Nephron (organoid): ENCODE data around the gene AP1S1.
A peak's percentile ranks its signal among the peaks of the same experiment; 100 is the strongest.

Experiments
- H3K27ac Mint-ChIP-seq, 3 experiments: 2 replicates each; pipeline ENCODE4 v1.8.0; 2020; ENCODE audit warnings: mixed read lengths in 3 of 3, mild to moderate bottlenecking in 2 of 3, moderate library complexity in 1 of 3
- H3K27me3 Mint-ChIP-seq: 2 replicates; pipeline ENCODE4 v1.8.0; 2021; ENCODE audit warnings: low read depth, mild to moderate bottlenecking, moderate library complexity, mixed read lengths
- H3K36me3 Mint-ChIP-seq: 2 replicates; pipeline ENCODE4 v1.8.0; 2020; ENCODE audit warnings: low read depth, mixed read lengths
- H3K4me1 Mint-ChIP-seq: 2 replicates; pipeline ENCODE4 v1.8.0; 2020; ENCODE audit warnings: mixed read lengths
- H3K4me3 Mint-ChIP-seq, 3 experiments: 2 replicates each; pipeline ENCODE4 v1.8.0; 2020; ENCODE audit warnings: mild to moderate bottlenecking in 3 of 3, mixed read lengths in 3 of 3, moderate library complexity in 2 of 3
- H3K9me3 Mint-ChIP-seq: 2 replicates; pipeline ENCODE4 v1.8.0; 2020; ENCODE audit warnings: mixed read lengths
- TF ChIP-seq, protein P1 (sequence below), 3 experiments: fragments of 200-600 bp; sonication (generic); IDR thresholded peaks; one replicate each; pipeline ENCODE4 v1.5.0; 2021; ENCODE audit warnings: antibody characterized with exemption in 3 of 3; ENCODE audit not compliant: unreplicated experiment in 3 of 3

The AP1S1 gene

DNA sequence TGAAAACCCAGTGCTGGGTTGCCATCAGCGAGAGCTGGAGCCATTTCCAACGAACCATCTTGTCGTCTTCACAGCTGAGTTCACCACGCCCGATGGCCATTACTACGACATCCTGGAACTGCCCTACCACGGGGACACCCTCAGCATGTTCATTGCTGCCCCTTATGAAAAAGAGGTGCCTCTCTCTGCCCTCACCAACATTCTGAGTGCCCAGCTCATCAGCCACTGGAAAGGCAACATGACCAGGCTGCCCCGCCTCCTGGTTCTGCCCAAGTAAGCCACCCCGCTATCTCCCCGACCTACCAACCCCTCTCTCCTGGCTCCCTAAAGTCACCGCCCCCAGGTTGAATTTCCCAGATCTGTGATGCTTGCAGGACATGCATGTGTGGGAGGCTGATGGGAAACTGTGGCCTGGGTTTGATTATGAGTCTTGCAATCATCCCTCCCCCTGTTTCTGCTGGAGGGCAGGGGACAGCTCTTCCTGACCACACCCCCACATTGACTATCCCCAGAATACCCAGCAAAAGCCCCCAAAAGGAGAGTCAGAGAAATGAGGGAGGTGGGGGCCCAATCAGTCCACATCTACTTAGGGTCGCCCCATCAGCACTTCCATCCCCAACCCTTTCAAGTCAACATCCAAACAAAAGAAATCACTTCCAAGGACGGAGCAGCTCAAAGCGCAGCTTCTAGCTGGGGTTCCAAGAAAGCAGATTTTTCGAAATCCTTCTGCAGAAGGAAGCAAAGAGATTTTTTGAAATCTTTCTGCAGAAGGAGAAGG is 20.5 kb upstream of the AP1S1 start:
- TF ChIP-seq, protein P1, sequence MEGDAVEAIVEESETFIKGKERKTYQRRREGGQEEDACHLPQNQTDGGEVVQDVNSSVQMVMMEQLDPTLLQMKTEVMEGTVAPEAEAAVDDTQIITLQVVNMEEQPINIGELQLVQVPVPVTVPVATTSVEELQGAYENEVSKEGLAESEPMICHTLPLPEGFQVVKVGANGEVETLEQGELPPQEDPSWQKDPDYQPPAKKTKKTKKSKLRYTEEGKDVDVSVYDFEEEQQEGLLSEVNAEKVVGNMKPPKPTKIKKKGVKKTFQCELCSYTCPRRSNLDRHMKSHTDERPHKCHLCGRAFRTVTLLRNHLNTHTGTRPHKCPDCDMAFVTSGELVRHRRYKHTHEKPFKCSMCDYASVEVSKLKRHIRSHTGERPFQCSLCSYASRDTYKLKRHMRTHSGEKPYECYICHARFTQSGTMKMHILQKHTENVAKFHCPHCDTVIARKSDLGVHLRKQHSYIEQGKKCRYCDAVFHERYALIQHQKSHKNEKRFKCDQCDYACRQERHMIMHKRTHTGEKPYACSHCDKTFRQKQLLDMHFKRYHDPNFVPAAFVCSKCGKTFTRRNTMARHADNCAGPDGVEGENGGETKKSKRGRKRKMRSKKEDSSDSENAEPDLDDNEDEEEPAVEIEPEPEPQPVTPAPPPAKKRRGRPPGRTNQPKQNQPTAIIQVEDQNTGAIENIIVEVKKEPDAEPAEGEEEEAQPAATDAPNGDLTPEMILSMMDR (IDR thresholded peaks at IDR 0.05; ENCODE audit: unreplicated experiment in 3 of 3) = no peak
- Mint-ChIP-seq H3K4me1 (peaks cover 16% of the 10 kb centered on the region), H3K36me3 (no peaks in the 10 kb centered on the region), H3K4me3 (no peak overlapping the region), H3K9me3 (no peaks in the 10 kb centered on the region), H3K27ac (peak overlapping the region in 2 of 3 experiments; percentile 10 to 57), H3K27me3 (peaks cover 38% of the 10 kb centered on the region)

DNA sequence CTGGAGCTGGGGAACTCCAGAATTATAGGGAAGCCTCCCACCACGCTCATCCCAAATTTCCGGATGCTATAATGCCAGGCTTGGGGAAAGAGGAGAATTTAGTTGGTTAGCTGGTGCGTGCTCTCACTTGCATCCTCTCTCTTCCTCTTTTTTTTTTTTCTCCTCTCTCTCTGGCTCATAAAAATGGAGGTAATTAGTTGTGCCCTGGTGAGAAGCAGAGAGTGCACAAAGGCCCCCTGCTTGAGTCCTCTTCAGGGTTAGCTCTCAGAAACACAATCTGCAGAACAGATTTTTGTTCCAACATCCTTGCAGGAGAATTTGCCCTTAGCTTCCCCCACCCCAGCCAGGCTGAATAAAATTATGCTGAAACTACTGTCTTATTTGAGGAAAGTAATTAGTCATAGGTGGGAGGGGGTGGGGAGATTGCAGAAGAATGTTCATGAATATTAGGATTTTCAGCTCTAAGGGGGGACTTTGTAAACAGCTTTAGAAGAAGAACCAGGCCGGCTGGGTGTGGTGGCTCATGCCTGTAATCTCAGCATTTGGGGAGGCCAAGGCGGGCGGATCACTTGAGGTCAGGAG is 19.8 kb upstream of the AP1S1 start:
- peak overlapping the region in 1 of 3 experiments; percentile 10 for H3K27ac Mint-ChIP-seq

DNA sequence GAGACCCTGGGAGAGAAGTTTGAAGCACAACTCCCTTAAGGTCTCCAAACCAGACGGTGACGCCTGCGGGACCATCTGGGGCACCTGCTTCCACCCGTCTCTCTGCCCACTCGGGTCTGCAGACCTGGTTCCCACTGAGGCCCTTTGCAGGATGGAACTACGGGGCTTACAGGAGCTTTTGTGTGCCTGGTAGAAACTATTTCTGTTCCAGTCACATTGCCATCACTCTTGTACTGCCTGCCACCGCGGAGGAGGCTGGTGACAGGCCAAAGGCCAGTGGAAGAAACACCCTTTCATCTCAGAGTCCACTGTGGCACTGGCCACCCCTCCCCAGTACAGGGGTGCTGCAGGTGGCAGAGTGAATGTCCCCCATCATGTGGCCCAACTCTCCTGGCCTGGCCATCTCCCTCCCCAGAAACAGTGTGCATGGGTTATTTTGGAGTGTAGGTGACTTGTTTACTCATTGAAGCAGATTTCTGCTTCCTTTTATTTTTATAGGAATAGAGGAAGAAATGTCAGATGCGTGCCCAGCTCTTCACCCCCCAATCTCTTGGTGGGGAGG is 16.5 kb upstream of the AP1S1 start:
- H3K9me3 Mint-ChIP-seq = no peaks in the 10 kb centered on the region
- peaks cover 25% of the 10 kb centered on the region for H3K27me3 Mint-ChIP-seq
- H3K4me3 Mint-ChIP-seq = no peak overlapping the region
- H3K4me1 Mint-ChIP-seq = peaks cover 23% of the 10 kb centered on the region
- H3K36me3 Mint-ChIP-seq = no peaks in the 10 kb centered on the region
- no peak overlapping the region for H3K27ac Mint-ChIP-seq
- TF ChIP-seq, protein P1 (IDR thresholded peaks at IDR 0.05; ENCODE audit: unreplicated experiment in 3 of 3) = no peak

More for the DNA sequence above, 19.8 kb upstream of the AP1S1 start:
- H3K4me1 Mint-ChIP-seq = peaks cover 16% of the 10 kb centered on the region
- H3K36me3 Mint-ChIP-seq = no peaks in the 10 kb centered on the region
- no peak overlapping the region for H3K4me3 Mint-ChIP-seq
- peaks cover 38% of the 10 kb centered on the region for H3K27me3 Mint-ChIP-seq
- TF ChIP-seq, protein P1 (IDR thresholded peaks at IDR 0.05; ENCODE audit: unreplicated experiment in 3 of 3) = no peak
- H3K9me3 Mint-ChIP-seq = no peaks in the 10 kb centered on the region

DNA sequence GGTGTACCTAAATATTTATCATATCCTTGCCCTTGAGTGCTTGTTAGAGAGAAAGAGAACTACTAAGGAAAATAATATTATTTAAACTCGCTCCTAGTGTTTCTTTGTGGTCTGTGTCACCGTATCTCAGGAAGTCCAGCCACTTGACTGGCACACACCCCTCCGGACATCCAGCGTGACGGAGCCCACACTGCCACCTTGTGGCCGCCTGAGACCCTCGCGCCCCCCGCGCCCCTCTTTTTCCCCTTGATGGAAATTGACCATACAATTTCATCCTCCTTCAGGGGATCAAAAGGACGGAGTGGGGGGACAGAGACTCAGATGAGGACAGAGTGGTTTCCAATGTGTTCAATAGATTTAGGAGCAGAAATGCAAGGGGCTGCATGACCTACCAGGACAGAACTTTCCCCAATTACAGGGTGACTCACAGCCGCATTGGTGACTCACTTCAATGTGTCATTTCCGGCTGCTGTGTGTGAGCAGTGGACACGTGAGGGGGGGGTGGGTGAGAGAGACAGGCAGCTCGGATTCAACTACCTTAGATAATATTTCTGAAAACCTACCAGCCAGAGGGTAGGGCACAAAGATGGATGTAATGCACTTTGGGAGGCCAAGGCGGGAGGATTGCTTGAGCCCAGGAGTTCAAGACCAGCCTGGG is 15.9 kb upstream of the AP1S1 start:
- Mint-ChIP-seq H3K27me3 (peaks cover 25% of the 10 kb centered on the region), H3K27ac (peak overlapping the region; percentile 58 to 73 (median 60)), H3K4me1 (peaks cover 23% of the 10 kb centered on the region), H3K4me3 (peak overlapping the region; percentile 8 to 43 (median 32)), H3K36me3 (no peaks in the 10 kb centered on the region), H3K9me3 (no peaks in the 10 kb centered on the region)
- TF ChIP-seq, protein P1 (IDR thresholded peaks at IDR 0.05; ENCODE audit: unreplicated experiment in 3 of 3) = peak; percentile 76 to 83 (median 79)

DNA sequence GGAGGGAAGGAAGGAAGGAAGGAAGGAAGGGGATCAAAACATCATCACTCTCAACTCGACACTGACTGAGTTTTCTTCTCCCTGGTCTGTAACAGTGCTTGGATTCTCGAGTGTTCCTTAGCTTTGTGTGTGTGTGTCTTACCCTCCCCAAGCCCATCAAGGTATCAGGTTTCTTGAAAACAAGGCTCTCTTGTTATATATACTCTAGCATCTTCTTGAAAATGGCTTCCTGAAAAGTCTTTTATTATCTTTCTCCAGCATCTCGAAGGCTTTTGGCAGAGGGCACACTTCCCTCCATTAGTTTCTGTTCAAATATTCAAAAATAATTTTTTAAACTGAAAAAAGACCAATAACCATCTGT is 14.0 kb upstream of the AP1S1 start:
- Mint-ChIP-seq H3K27ac (peak overlapping the region in 2 of 3 experiments; percentile 38 to 65), H3K9me3 (no peaks in the 10 kb centered on the region), H3K4me1 (peaks cover 20% of the 10 kb centered on the region), H3K4me3 (no peak overlapping the region), H3K36me3 (no peaks in the 10 kb centered on the region), H3K27me3 (peaks cover 24% of the 10 kb centered on the region)
- TF ChIP-seq, protein P1 (IDR thresholded peaks at IDR 0.05; ENCODE audit: unreplicated experiment in 3 of 3) = no peak
